ENCODE data around the gene RNF213.

DNA sequence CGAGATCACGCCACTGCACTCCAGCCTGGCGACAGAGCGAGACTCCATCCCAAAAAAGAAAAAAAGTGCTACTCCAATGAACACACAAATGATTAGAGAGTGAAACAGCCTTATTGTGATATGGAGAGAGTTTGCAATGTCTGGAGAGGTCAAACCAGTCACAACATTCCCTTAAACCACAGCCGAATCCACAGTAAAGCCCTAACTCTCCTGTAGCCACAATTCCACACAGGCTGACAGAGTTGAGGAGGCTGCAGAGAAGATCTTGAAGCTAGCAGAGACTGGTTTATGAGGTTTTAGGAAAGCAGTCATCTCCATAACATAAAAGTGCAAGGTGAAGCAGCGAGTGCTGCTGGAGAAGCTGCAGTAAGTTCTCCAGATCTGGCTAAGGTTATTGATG is 6.7 kb downstream of the RNF213 start:
- no peak for TF ChIP-seq POLR2A (IDR thresholded peaks at IDR 0.05)
- TF ChIP-seq, protein P1, sequence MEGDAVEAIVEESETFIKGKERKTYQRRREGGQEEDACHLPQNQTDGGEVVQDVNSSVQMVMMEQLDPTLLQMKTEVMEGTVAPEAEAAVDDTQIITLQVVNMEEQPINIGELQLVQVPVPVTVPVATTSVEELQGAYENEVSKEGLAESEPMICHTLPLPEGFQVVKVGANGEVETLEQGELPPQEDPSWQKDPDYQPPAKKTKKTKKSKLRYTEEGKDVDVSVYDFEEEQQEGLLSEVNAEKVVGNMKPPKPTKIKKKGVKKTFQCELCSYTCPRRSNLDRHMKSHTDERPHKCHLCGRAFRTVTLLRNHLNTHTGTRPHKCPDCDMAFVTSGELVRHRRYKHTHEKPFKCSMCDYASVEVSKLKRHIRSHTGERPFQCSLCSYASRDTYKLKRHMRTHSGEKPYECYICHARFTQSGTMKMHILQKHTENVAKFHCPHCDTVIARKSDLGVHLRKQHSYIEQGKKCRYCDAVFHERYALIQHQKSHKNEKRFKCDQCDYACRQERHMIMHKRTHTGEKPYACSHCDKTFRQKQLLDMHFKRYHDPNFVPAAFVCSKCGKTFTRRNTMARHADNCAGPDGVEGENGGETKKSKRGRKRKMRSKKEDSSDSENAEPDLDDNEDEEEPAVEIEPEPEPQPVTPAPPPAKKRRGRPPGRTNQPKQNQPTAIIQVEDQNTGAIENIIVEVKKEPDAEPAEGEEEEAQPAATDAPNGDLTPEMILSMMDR (IDR thresholded peaks at IDR 0.05), result no peak

Measured in adrenal gland (tissue), 5 donors.